Islet precursor cell (in vitro differentiated cells): ENCODE data around the gene DTNB.
"Not testable (repeated sequence)": the region's sequence is repeated elsewhere in the genome, so short reads cannot be mapped to it uniquely, and the experiment has no call there.

ENCODE experiments used
- DNase-seq: peaks from one replicate; pipeline ENCODE4 v3.0.0-alpha.2; 2018

Gene DTNB

DNA sequence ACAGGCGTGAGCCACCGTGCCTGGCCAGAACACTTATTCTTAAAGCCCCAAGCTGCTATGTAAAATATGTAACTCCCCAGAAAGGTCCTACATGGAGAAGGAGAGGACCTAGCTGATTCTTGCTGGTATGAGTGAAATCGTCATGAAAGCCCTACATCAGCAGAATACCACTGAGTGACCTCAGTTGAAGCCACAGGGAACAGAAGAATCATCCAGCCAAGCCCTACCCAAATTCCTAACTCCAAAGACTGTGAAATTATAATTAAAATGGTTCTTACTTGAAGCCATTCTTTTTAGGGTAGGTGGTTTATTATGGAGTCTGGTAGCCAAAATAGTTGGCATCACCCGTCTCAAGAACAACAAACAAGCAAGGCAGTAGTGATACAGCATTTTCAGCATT is 4.5 kb upstream of the DTNB start:
- no peak for DNase-seq

DNA sequence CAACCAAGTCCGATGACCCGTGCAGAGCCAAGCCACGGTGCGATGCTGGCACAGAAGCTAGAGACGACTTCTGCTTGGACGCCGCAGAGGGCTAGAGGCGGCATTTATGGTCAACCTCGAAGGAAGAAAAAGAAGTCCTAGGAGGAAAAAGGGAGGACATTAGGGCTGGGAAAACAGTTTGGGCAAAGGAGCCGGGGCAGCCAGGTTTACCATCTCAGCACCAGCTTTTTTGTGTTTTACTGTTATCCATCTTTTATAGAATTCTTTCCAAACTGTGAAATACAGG is 643 bp upstream of the DTNB start:
- no peak for DNase-seq

- DNase-seq, result peak; percentile 70
These were observed 680 bp downstream of the DTNB start for GRCh38 chr2:25672494-25673299.

- DNase-seq, result no peak
These were observed 1.8 kb downstream of the DTNB start for GRCh38 chr2:25671622-25672021.

GRCh38 chr2:25669520-25669919 is 3.9 kb downstream of the DTNB start:
- no peak for DNase-seq

DNA sequence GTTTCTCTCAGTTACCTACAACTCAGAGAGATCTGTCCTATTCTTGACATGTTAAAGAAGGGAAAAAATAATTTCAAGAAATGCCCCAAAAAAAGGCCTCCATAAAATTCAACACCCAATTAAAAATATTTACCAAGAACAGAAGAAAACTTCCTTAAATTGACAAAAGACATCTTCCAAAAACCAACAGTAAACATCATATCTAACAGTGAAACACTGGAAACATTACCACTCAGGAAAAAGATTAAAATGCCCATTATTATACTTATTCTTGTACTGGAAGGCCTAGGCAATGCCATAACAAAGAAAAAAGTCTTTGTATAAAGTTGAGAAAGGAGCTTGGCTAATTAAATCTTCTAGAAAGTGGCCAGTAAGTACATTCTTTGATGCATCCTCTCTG is 7.2 kb downstream of the DTNB start:
- DNase-seq, result no peak

DNA sequence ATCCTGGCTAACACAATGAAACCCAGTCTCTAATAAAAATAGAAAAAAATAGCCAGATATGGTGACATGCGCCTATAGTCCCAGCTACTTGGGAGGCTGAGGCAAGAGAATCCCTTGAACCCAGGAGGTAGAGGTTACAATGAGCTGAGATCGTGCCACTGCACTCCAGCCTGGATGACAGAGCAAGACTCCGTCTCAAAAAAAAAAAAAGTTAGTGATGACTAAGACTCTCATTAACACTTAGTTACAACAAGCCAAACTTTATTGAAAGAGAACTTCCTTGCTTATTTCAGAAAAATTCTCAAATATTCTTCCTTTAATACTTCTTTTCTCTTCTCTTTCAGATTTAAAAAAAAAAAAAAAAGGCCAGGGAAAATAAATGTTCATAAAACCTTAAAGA is 7.9 kb downstream of the DTNB start:
- DNase-seq, result not testable (repeated sequence)

GRCh38 chr2:25664965-25665307 is 8.4 kb downstream of the DTNB start:
- no peak for DNase-seq

- DNase-seq, result peak; percentile 81
These were observed 9.0 kb downstream of the DTNB start for GRCh38 chr2:25664183-25664964.

GRCh38 chr2:25655316-25655715 is 18.1 kb downstream of the DTNB start:
- DNase-seq, result no peak

GRCh38 chr2:25654801-25655200 is 18.6 kb downstream of the DTNB start:
- no peak for DNase-seq

DNA sequence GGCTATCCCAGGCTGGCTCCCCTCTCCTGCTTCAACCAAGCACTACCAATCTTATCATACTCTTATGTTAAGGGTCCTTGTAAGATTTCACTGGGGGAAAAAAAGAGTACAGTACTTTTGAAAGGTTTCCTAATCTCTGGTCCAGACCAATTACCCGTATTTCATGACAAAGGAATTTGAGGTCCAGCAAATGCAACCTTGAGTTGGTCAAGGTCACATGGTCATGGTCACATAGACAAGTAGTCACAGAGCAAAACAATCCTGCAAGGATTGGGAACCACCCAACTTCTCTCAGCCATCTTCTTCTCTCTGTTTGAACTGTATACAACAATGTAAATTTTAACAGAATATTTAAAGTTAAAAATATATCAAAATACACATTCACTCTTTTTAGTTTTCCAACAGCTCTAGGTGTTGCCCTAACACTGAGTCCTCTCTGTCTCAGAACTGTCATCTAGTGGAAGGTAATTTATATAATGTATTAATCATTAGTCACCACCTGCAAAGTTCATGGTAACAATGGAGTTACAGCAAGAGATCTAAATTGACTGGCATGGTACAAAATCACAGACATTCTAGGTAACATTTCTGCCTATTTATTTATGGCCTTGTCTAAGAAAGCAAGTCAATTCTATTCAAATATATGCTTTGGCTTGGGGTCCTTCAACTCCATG is 21.5 kb downstream of the DTNB start:
- DNase-seq, result no peak

GRCh38 chr2:25651066-25651465 is 22.3 kb downstream of the DTNB start:
- no peak for DNase-seq

- no peak for DNase-seq
These were observed 23.1 kb downstream of the DTNB start for GRCh38 chr2:25650256-25650655.

- DNase-seq, result no peak
These were observed 23.6 kb downstream of the DTNB start for GRCh38 chr2:25649786-25650185.

DNA sequence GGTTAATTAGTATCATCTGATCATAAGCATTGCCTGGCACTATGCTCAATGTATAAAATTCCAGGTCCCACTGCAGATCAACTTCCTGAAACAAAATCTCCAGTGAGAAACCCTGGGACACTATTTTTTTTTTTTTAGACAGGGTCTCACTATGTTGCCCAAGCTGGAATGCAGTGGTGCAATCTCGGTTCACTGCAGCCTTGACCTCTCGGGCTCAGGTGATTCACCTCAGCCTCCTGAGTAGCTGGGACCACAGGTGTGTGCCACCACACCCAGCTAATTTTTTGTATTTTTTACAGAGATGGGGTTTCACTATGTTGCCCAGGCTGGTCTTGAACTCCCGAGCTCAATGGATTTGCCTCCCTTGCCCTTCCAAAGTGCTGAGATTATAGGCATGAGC is 31.1 kb downstream of the DTNB start:
- DNase-seq, result no peak

DNA sequence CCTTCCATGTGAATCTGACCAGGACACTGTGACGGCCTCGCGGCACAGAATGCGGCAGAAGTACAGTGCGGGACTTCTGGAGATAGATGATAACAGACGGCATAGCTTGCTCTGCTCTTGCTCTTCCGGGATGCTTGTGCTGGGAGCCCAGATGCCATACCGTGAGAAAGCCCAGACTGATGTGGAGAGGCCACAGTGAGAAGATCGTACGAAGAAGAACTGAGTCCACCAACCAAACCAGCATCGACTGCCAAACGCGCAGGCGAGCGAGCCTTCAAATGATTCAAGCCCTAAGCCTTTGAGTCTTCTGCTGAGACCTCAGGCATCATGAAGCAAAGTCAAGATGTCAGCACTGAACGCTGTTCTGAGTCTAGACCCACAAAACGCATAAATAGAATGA is 33.7 kb downstream of the DTNB start:
- no peak for DNase-seq

GRCh38 chr2:25639131-25639530 is 34.2 kb downstream of the DTNB start:
- no peak for DNase-seq

- no peak for DNase-seq
These were observed 37.6 kb downstream of the DTNB start for GRCh38 chr2:25635797-25636196.

GRCh38 chr2:25633801-25634200 is 39.6 kb downstream of the DTNB start:
- DNase-seq, result not testable (repeated sequence)

DNA sequence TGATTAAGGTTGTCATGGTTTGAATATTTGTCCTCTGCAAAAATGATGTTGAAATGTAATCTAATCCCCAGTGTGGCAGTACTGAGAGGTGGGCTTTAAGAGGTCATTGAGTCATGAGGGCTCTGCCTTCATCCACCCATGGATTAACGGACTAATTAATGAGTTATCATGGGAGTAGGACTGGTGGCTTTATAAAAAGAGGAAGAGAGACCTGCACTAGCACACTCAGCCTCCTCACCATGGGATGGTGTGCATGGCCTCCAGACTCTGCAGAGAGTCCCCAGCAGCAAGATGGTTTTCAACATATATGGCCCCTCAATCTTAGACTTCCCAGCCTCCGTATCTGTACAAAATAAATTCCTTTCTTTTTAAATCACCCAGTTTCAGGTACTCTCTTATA is 41.0 kb downstream of the DTNB start:
- no peak for DNase-seq

DNA sequence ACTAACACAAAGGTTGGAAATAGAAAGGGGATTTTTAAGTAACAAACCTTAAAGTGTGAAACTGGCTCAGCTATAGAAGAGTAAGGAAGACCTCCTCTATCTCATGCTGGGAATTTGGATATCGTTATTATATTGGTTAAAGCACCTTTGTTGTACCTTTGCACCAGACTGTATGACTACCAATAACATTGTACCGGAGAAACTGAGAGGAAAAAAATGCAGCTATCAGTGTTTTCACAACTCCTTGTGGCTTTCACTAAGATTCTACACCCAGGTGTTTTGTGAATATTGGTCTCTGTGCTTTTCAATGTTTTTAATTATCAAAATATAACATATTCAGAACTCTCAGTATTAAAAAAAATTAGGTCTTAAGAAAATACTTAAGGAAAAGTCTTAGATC is 48.7 kb downstream of the DTNB start:
- no peak for DNase-seq

- no peak for DNase-seq
These were observed 50.0 kb downstream of the DTNB start for GRCh38 chr2:25623361-25623760.

DNA sequence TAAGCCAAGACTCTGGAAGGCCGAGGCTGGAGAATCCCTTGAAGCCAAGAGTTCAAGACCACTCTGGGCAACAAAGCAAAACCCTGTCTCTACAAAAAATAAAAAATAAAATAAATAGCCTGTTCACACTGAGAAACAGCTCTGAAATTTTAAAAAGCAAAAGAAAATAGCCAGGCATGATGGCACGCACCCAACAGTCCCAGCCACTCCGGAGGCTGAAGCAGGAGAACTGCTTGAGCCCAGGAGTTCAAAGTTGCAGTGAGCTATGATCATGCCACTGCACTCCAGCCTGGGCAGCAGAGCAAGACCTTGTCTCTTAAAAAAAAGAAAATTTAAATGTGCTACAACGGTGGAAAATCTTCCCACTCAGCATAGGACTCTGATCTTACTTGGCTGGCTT is 52.7 kb downstream of the DTNB start:
- DNase-seq, result no peak
